RWPE2 (cell line): ENCODE data around the gene NUDT21.

ENCODE experiments used
- ATAC-seq: fragments of 200-7000 bp; cut with Tn5 transposase; 3 replicates; pipeline ENCODE4 v1.9.1; 2021; ENCODE audit warnings: low read depth
- DNase-seq: peaks from one replicate; pipeline ENCODE4 v3.0.0-alpha.2; 2020; ENCODE audit warnings: low spot score
- H3K27ac ChIP-seq: fragments of 450-650 bp; 2 replicates; pipeline ENCODE4 v1.5.1; 2017; ENCODE audit warnings: mild to moderate bottlenecking; ENCODE audit not compliant: poor library complexity, severe bottlenecking
- H3K27me3 ChIP-seq: fragments of 250-450 bp; sonication (Bioruptor Pico); 2 replicates; pipeline ENCODE4 v1.5.1; 2021; ENCODE audit warnings: mild to moderate bottlenecking, moderate library complexity; ENCODE audit not compliant: insufficient read depth, poor library complexity, severe bottlenecking
- H3K36me3 ChIP-seq: fragments of 250-450 bp; sonication (Bioruptor Pico); 2 replicates; pipeline ENCODE4 v1.5.1; 2020; ENCODE audit warnings: low read depth, mild to moderate bottlenecking, moderate library complexity
- H3K4me1 ChIP-seq: fragments of 250-450 bp; sonication (Bioruptor Pico); 2 replicates; pipeline ENCODE4 v1.5.1; 2021; ENCODE audit warnings: mild to moderate bottlenecking, moderate library complexity; ENCODE audit not compliant: insufficient read depth, poor library complexity, severe bottlenecking
- H3K4me3 ChIP-seq: fragments of 250-450 bp; sonication (Bioruptor Pico); 2 replicates; pipeline ENCODE4 v1.5.1; 2021; ENCODE audit warnings: mild to moderate bottlenecking, moderate library complexity; ENCODE audit not compliant: severe bottlenecking
- H3K9me3 ChIP-seq: fragments of 250-450 bp; sonication (Bioruptor Pico); 2 replicates; pipeline ENCODE4 v1.5.1; 2021; ENCODE audit warnings: mild to moderate bottlenecking, moderate library complexity; ENCODE audit not compliant: severe bottlenecking
- CTCF ChIP-seq: fragments of 450-650 bp; IDR thresholded peaks from one replicate; pipeline ENCODE4 v1.5.1; 2017; ENCODE audit warnings: mild to moderate bottlenecking, moderate library complexity; ENCODE audit not compliant: poor library complexity, severe bottlenecking

The NUDT21 gene

GRCh38 chr16:56475201-56475600 lies 24.1 kb upstream of the NUDT21 start:
- no peak overlapping the region for H3K27ac ChIP-seq
- no peak overlapping the region for H3K4me3 ChIP-seq
- H3K4me1 ChIP-seq, result peaks cover 11% of the 10 kb centered on the region
- TF ChIP-seq CTCF, result no peak
- no peak for ATAC-seq
- no peaks in the 10 kb centered on the region for H3K27me3 ChIP-seq
- DNase-seq, result no peak
- H3K36me3 ChIP-seq, result peaks cover 96% of the 10 kb centered on the region
- H3K9me3 ChIP-seq, result no peaks in the 10 kb centered on the region

DNA sequence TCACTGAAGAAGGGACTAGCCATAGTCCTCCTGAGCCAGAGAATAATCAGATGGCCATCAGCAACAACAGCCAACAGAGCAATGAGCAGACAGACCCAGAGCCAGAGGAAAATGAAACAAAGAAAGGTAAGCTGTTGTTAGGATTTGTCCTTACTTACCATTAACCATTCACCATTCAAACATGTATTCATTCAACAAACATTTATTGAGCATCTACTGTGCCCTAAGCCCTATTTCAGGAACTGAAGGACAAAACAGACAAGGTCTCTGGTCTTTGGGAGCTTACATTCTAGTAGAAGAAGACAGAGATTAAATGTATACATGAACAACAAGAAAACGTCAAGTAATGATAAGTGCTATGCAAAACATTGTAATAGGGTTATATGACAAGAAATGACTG lies 19.5 kb upstream of the NUDT21 start:
- H3K27me3 ChIP-seq, result no peaks in the 10 kb centered on the region
- TF ChIP-seq CTCF, result no peak
- no peak overlapping the region for H3K4me3 ChIP-seq
- DNase-seq (no peak), ATAC-seq (no peak)
- H3K36me3 ChIP-seq, result peaks cover 99% of the 10 kb centered on the region
- no peaks in the 10 kb centered on the region for H3K9me3 ChIP-seq
- no peak overlapping the region for H3K27ac ChIP-seq
- H3K4me1 ChIP-seq, result no peaks in the 10 kb centered on the region

- no peaks in the 10 kb centered on the region for H3K4me1 ChIP-seq
- no peak for DNase-seq
- no peaks in the 10 kb centered on the region for H3K9me3 ChIP-seq
- no peak for ATAC-seq
- H3K4me3 ChIP-seq, result no peak overlapping the region
- H3K27me3 ChIP-seq, result no peaks in the 10 kb centered on the region
- H3K27ac ChIP-seq, result no peak overlapping the region
- peaks cover 99% of the 10 kb centered on the region for H3K36me3 ChIP-seq
- no peak for TF ChIP-seq CTCF
Observed at GRCh38 chr16:56470232-56470631, 19.1 kb upstream of the NUDT21 start.

GRCh38 chr16:56469748-56470147 lies 18.6 kb upstream of the NUDT21 start:
- ATAC-seq (no peak), DNase-seq (no peak)
- H3K4me1 ChIP-seq, result no peaks in the 10 kb centered on the region
- no peak overlapping the region for H3K4me3 ChIP-seq
- peaks cover 99% of the 10 kb centered on the region for H3K36me3 ChIP-seq
- no peak overlapping the region for H3K27ac ChIP-seq
- no peaks in the 10 kb centered on the region for H3K27me3 ChIP-seq
- TF ChIP-seq CTCF, result no peak
- no peaks in the 10 kb centered on the region for H3K9me3 ChIP-seq

- ATAC-seq, result no peak
- Histone ChIP-seq H3K4me1 (no peaks in the 10 kb centered on the region), H3K9me3 (no peaks in the 10 kb centered on the region), H3K27me3 (no peaks in the 10 kb centered on the region), H3K27ac (no peak overlapping the region), H3K4me3 (no peak overlapping the region), H3K36me3 (peaks cover 99% of the 10 kb centered on the region)
- DNase-seq, result no peak
- no peak for TF ChIP-seq CTCF
Observed at GRCh38 chr16:56468800-56469199, 17.7 kb upstream of the NUDT21 start.
